ENCODE data around the gene NECAB3. TPM values are rescaled to one million over a fixed set of nuclear protein-coding genes. Genes with fewer than 3 reads are reported as not detected.

NECAB3 gene
- polyA plus RNA-seq, 1 donor: 13.3 TPM

GRCh38 chr20:33677991-33678702 is 3.9 kb upstream of the NECAB3 start:
- no peak for DNase-seq

GRCh38 chr20:33676652-33677645 is 2.7 kb upstream of the NECAB3 start:
- DNase-seq: no peak

- no peak for DNase-seq
Observed at GRCh38 chr20:33676121-33676520, 1.9 kb upstream of the NECAB3 start.

GRCh38 chr20:33675136-33675959 is 1.1 kb upstream of the NECAB3 start:
- no peak for DNase-seq

- no peak for DNase-seq
Observed at GRCh38 chr20:33673410-33674293, 576 bp downstream of the NECAB3 start.

GRCh38 chr20:33673114-33673409 is 1.2 kb downstream of the NECAB3 start:
- no peak for DNase-seq

GRCh38 chr20:33672426-33673113 is 1.7 kb downstream of the NECAB3 start:
- DNase-seq: no peak

- DNase-seq: no peak
Observed at GRCh38 chr20:33671573-33672288, 2.5 kb downstream of the NECAB3 start.

- DNase-seq: no peak
Observed at GRCh38 chr20:33670715-33671499, 3.3 kb downstream of the NECAB3 start.

- no peak for DNase-seq
Observed at GRCh38 chr20:33669873-33670640, 4.2 kb downstream of the NECAB3 start.

GRCh38 chr20:33669224-33669623 is 5.0 kb downstream of the NECAB3 start:
- DNase-seq: no peak

GRCh38 chr20:33668466-33669155 is 5.6 kb downstream of the NECAB3 start:
- no peak for DNase-seq

- peak; percentile 60 for DNase-seq
Observed at GRCh38 chr20:33667676-33668465, 6.4 kb downstream of the NECAB3 start.

GRCh38 chr20:33667245-33667675 is 7.0 kb downstream of the NECAB3 start:
- no peak for DNase-seq

GRCh38 chr20:33666293-33667244 is 7.7 kb downstream of the NECAB3 start, which contains the start of gene ACTL10:
TSS of gene ACTL10 (plus strand) at chr20:33666943. CDS start at chr20:33667498, 555 bp downstream.
- DNase-seq: peak; percentile 96

GRCh38 chr20:33664762-33665144 is 9.5 kb downstream of the NECAB3 start:
- DNase-seq: no peak
